Measurements from ENCODE around the gene IFNL4.

GRCh38 chr19:39202998-39203355, 45.7 kb downstream of the IFNL4 start:
- TF ChIP-seq, protein P1, sequence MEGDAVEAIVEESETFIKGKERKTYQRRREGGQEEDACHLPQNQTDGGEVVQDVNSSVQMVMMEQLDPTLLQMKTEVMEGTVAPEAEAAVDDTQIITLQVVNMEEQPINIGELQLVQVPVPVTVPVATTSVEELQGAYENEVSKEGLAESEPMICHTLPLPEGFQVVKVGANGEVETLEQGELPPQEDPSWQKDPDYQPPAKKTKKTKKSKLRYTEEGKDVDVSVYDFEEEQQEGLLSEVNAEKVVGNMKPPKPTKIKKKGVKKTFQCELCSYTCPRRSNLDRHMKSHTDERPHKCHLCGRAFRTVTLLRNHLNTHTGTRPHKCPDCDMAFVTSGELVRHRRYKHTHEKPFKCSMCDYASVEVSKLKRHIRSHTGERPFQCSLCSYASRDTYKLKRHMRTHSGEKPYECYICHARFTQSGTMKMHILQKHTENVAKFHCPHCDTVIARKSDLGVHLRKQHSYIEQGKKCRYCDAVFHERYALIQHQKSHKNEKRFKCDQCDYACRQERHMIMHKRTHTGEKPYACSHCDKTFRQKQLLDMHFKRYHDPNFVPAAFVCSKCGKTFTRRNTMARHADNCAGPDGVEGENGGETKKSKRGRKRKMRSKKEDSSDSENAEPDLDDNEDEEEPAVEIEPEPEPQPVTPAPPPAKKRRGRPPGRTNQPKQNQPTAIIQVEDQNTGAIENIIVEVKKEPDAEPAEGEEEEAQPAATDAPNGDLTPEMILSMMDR (IDR thresholded peaks at IDR 0.05): no peak
- TF ChIP-seq EZH2 (IDR thresholded peaks at IDR 0.05) (no peak), EZH2phosphoT487 (IDR thresholded peaks at IDR 0.05) (no peak)

All from neural progenitor cell (in vitro differentiated cells).